ENCODE measurements around the gene ZNF407. TPM values are rescaled to one million over a fixed set of nuclear protein-coding genes. Genes with fewer than 3 reads are reported as not detected.

Gene ZNF407
- total and polyA plus RNA-seq, 12 donors: 2.5 to 14.9 (median 12.7) TPM

GRCh38 chr18:75065251-75066000 is 467.8 kb downstream of the ZNF407 start:
- ATAC-seq (no peak), DNase-seq (no peak)
- H3K4me3 ChIP-seq: no peak overlapping the region
- peaks cover 0 to 33% (median 16%) of the 10 kb centered on the region in 9 donors for H3K36me3 ChIP-seq
- H3K4me1 ChIP-seq: peaks cover 0 to 16% (median 5%) of the 10 kb centered on the region in 9 donors
- intact Hi-C loops (cut with DNase I): loop anchor here in 2 of 10 donors (5.0 to 10.0 kb wide), 2 partner anchors 97 to 99 kb away; no protein-coding TSS in a partner anchor
- TF ChIP-seq, protein P1, sequence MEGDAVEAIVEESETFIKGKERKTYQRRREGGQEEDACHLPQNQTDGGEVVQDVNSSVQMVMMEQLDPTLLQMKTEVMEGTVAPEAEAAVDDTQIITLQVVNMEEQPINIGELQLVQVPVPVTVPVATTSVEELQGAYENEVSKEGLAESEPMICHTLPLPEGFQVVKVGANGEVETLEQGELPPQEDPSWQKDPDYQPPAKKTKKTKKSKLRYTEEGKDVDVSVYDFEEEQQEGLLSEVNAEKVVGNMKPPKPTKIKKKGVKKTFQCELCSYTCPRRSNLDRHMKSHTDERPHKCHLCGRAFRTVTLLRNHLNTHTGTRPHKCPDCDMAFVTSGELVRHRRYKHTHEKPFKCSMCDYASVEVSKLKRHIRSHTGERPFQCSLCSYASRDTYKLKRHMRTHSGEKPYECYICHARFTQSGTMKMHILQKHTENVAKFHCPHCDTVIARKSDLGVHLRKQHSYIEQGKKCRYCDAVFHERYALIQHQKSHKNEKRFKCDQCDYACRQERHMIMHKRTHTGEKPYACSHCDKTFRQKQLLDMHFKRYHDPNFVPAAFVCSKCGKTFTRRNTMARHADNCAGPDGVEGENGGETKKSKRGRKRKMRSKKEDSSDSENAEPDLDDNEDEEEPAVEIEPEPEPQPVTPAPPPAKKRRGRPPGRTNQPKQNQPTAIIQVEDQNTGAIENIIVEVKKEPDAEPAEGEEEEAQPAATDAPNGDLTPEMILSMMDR (IDR thresholded peaks at IDR 0.05): no peak
- no peak overlapping the region for H3K27ac ChIP-seq
- H3K27me3 ChIP-seq: no peaks in the 10 kb centered on the region
- no peaks in the 10 kb centered on the region for H3K9me3 ChIP-seq
- 88 to 90% methylated on average over 21 of the region's 21 CpGs for WGBS, 2 donors

GRCh38 chr18:75066021-75066880 is 468.6 kb downstream of the ZNF407 start:
- peaks cover 0 to 24% (median 7%) of the 10 kb centered on the region in 9 donors for H3K4me1 ChIP-seq
- no peak overlapping the region for H3K27ac ChIP-seq
- peaks cover 0 to 33% (median 16%) of the 10 kb centered on the region in 9 donors for H3K36me3 ChIP-seq
- TF ChIP-seq, protein P1 (IDR thresholded peaks at IDR 0.05): no peak
- DNase-seq: no peak
- 68 to 84% methylated on average over 16 of the region's 16 CpGs for WGBS, 2 donors
- H3K27me3 ChIP-seq: no peaks in the 10 kb centered on the region
- intact Hi-C loops (cut with DNase I): loop anchor here in 2 of 10 donors (5.0 to 10.0 kb wide), 2 partner anchors 96 to 99 kb away; no protein-coding TSS in a partner anchor
- H3K4me3 ChIP-seq: no peak overlapping the region
- H3K9me3 ChIP-seq: no peaks in the 10 kb centered on the region
- ATAC-seq: no peak

DNA sequence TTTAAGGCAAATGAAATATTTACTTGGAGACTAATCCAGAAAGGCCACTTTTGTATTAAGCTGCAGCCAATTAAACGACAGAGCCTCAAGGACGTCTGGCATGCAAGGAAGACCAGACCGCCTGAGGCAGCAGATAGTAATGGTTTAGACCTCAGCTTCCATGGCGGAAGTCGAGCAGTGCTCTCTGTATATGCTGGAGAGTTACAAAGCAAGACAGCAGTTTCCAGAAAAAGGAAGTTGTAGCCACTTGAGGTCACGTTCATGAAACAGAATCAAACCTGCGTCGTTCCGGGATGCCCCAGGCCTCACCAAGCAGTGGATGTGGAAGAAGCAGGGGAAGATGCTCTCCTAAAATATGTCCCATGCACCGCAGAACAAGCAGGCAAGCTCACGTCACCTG is 469.3 kb downstream of the ZNF407 start:
- H3K4me3 ChIP-seq: no peak overlapping the region
- peaks cover 0 to 33% (median 16%) of the 10 kb centered on the region in 9 donors for H3K36me3 ChIP-seq
- TF ChIP-seq, protein P1 (IDR thresholded peaks at IDR 0.05): no peak
- WGBS, 2 donors: 89 to 90% methylated on average over 11 of the region's 11 CpGs
- no peak overlapping the region for H3K27ac ChIP-seq
- DNase-seq (no peak), ATAC-seq (no peak)
- intact Hi-C loops (cut with DNase I): loop anchor here in 2 of 10 donors (5.0 to 10.0 kb wide), 2 partner anchors 95 to 98 kb away; no protein-coding TSS in a partner anchor
- no peaks in the 10 kb centered on the region for H3K9me3 ChIP-seq
- no peaks in the 10 kb centered on the region for H3K27me3 ChIP-seq
- H3K4me1 ChIP-seq: peaks cover 0 to 31% (median 9%) of the 10 kb centered on the region in 9 donors

DNA sequence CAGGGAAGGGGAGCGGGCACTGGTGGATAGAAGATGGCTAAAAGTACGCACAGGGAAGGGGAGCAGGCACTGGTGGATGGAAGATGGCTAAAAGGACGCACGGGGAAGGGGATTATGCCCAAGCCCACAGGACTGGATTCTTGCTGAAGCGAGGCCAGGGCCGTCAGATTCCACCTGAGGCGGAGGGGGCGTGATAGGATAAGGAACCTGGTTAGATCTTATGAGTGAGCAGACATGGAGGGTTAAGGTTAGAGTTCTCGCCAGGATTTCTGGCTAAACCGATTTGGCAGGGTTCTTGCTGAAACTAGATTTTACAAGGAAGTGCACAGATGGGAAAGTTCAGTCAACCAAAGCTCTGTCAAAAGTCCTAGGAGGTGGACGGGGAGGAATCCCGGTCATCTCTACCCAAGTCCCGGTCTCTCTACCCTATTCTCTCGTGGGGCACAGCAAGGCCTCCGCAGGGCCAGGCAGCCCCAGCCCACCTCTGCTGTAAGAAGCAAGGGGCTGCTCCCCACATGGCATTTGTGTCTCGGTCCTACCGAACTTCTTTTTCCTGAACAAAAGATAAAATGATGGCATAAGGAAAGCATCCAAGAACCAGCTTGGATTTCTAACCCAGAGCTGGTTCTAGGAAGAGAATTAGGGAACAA is 470.5 kb downstream of the ZNF407 start:
- ATAC-seq (no peak), DNase-seq (no peak)
- intact Hi-C loops (cut with DNase I): loop anchor here in 2 of 10 donors (5.0 to 10.0 kb wide), 2 partner anchors 94 to 97 kb away; no protein-coding TSS in a partner anchor
- H3K4me3 ChIP-seq: no peak overlapping the region
- peaks cover 0 to 27% (median 15%) of the 10 kb centered on the region in 9 donors for H3K36me3 ChIP-seq
- WGBS, 2 donors: 89 to 91% methylated on average over 17 of the region's 17 CpGs
- no peaks in the 10 kb centered on the region for H3K9me3 ChIP-seq
- H3K27me3 ChIP-seq: no peaks in the 10 kb centered on the region
- H3K4me1 ChIP-seq: peaks cover 0 to 32% (median 9%) of the 10 kb centered on the region in 9 donors
- TF ChIP-seq, protein P1 (IDR thresholded peaks at IDR 0.05): no peak
- no peak overlapping the region for H3K27ac ChIP-seq
